H1 (cell line): Measurements from ENCODE around the gene TACR2. TPM values are rescaled to one million over a fixed set of nuclear protein-coding genes. Genes with fewer than 3 reads are reported as not detected.

Experiments used
- ATF2 ChIP-seq: IDR thresholded peaks from 2 replicates; pipeline ENCODE4 v1.6.1; 2012; ENCODE audit warnings: low read length, inconsistent platforms
- CTCF ChIP-seq, 3 experiments: IDR thresholded peaks; 1 replicate in 2 of 3; 2 replicates in 1 of 3; pipeline versions ENCODE4 v1.5.1 to v1.6.1; 2011; ENCODE audit warnings: low read length in 3 of 3, mild to moderate bottlenecking in 3 of 3, inconsistent platforms in 2 of 3, low read depth in 1 of 3, moderate library complexity in 1 of 3; ENCODE audit not compliant: insufficient read depth in 1 of 3; ENCODE audit errors: control extremely low read depth in 1 of 3
- EZH2 ChIP-seq: fragments of 200-600 bp; sonication (generic); IDR thresholded peaks from 2 replicates; pipeline ENCODE4 v1.7.1; 2012; ENCODE audit warnings: low read depth, mild to moderate bottlenecking, moderate library complexity, low read length, inconsistent platforms; ENCODE audit not compliant: severe bottlenecking
- SIRT6 ChIP-seq: IDR thresholded peaks from one replicate; pipeline ENCODE4 v1.7.1; 2012; ENCODE audit warnings: low read length, inconsistent platforms
- SP4 ChIP-seq: IDR thresholded peaks from 2 replicates; pipeline ENCODE4 v1.6.1; 2012; ENCODE audit warnings: low read length, inconsistent platforms
- polyA plus RNA-seq, 7 experiments: library from polyadenylated mRNA; depleted of rRNA in 3 of 7; stranded (reverse) in 5 of 7; unstranded in 2 of 7; fragments of >200 nt in 5 of 7; fragments of 200-250 nt in 2 of 7; gene quantifications; 1 replicate in 5 of 7; 2 replicates in 1 of 7; 4 replicates in 1 of 7; pipeline versions ENCODE4 v1.2.1 to v1.2.3, GENCODE V29; 2011 to 2013; ENCODE audit warnings: missing spikeins in 2 of 7, mixed read lengths in 2 of 7
- total RNA-seq: library from RNA; stranded (reverse); fragmentation: NEBNext Ultra II Directional; extraction: Animal tissue kit (Norgen Biotek cat#: 25700); gene quantifications from 2 replicates; pipeline ENCODE4 v1.2.1, GENCODE V29; 2021

Gene TACR2
- total and polyA plus RNA-seq, 2 of the 8 experiments (the other 6 are each of a cell fraction or from before 2014, with no cell fraction given), result 0.06 TPM; not detected in 1

DNA sequence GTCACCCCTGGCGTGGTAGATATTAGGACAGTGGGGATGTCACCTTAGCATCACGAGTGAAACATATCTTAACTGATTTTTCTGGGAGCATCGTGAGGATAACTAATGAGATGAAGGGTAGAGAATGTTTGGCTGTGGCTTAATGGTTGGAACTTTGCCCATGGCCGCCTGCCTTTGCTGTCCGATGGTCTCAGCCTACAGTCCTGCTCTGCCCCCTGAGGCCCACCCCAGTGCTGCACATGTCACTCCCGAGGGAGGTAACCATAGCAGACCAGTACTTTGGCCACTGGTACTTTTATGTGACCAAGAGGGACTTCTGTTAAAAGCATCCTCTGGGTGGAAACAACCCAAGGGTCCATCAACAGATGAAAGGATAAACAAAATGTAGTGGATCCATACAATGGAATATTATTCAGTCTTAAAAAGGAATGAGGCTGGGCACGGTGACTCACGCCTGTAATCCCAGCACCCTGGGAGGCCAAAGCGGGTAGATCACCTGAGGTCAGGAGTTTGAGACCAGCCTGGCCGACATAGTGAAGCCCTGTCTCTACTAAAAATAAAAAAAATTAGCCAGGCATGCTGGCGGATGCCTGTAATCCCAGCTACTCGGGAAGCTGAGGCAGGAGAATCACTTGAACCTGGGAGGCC, 58.4 kb downstream of the TACR2 start (continued):
- TF ChIP-seq SIRT6 (no peak), ATF2 (no peak), CTCF (IDR thresholded peaks at IDR 0.05; ENCODE audit: control extremely low read depth in 1 of 3, insufficient read depth in 1 of 3, low read depth in 1 of 3, low read length in 3 of 3) (peak; percentile 33 to 36 (median 36)), SP4 (no peak), EZH2 (no peak)
